LNCaP clone FGC (cell line): ENCODE results near the gene SLBP.

Experiments used
- DNase-seq: peaks from one replicate; pipeline ENCODE4 v3.0.0-alpha.2; 2011; ENCODE audit warnings: low read depth
- H3K4me3 ChIP-seq: 2 replicates; pipeline ENCODE4 v1.5.1; 2011; ENCODE audit warnings: mild to moderate bottlenecking, low read depth, low read length, control low read depth
- TF ChIP-seq, protein P1 (sequence below): IDR thresholded peaks from 2 replicates; pipeline ENCODE4 v1.5.1; 2012; ENCODE audit warnings: mild to moderate bottlenecking; ENCODE audit not compliant: control insufficient read depth, insufficient read depth; ENCODE audit errors: extremely low read depth

Gene SLBP

DNA sequence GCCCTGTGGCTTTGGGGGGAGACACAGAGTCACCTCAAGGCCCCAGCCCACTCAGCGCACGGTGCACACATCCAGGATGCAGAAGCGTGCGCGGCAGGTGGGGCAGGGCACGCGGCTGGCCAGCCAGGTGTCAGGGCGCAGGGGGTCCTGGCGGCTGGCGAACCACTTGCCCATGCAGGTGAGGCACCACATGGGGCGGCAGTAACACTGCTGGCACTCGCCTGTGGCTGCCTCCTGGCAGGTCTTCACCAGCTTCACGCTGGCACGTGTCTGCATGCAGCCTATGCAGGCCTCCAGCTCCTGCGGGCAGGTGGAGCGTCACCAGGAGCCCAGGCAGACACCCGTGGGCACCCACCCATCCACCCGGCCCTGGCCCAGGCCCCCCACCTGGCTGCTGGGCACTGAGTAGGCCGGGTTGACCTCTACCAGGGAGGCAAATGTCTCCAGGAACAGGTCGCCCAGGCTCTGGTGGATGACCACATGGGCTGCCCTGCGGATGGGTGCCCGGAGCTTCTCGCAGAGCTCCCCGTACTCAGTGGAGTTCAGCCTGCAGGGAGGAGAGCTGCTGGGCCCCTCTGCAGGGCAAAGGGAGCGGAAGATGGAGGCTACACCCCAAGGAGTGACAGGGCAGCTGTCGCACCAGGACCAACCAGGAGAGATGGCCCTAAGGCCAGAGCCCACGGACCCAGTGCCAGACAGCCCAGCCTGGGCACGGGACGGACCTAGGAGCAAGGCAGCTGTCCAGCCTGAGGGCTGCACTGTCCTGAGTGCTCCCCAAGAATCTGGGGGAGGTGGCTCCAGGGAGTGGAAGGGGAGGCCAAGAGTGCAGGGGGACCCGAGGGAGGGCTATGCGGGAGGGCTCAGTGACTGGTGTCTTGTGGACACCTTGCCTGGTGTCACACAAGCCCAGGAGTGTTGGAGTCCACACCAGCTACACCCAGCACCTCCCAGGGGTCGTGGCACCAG lies 5.3 kb upstream of the SLBP start:
- peak overlapping the region; percentile 18 for H3K4me3 ChIP-seq
- DNase-seq = no peak
- TF ChIP-seq, protein P1, sequence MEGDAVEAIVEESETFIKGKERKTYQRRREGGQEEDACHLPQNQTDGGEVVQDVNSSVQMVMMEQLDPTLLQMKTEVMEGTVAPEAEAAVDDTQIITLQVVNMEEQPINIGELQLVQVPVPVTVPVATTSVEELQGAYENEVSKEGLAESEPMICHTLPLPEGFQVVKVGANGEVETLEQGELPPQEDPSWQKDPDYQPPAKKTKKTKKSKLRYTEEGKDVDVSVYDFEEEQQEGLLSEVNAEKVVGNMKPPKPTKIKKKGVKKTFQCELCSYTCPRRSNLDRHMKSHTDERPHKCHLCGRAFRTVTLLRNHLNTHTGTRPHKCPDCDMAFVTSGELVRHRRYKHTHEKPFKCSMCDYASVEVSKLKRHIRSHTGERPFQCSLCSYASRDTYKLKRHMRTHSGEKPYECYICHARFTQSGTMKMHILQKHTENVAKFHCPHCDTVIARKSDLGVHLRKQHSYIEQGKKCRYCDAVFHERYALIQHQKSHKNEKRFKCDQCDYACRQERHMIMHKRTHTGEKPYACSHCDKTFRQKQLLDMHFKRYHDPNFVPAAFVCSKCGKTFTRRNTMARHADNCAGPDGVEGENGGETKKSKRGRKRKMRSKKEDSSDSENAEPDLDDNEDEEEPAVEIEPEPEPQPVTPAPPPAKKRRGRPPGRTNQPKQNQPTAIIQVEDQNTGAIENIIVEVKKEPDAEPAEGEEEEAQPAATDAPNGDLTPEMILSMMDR = no peak

DNA sequence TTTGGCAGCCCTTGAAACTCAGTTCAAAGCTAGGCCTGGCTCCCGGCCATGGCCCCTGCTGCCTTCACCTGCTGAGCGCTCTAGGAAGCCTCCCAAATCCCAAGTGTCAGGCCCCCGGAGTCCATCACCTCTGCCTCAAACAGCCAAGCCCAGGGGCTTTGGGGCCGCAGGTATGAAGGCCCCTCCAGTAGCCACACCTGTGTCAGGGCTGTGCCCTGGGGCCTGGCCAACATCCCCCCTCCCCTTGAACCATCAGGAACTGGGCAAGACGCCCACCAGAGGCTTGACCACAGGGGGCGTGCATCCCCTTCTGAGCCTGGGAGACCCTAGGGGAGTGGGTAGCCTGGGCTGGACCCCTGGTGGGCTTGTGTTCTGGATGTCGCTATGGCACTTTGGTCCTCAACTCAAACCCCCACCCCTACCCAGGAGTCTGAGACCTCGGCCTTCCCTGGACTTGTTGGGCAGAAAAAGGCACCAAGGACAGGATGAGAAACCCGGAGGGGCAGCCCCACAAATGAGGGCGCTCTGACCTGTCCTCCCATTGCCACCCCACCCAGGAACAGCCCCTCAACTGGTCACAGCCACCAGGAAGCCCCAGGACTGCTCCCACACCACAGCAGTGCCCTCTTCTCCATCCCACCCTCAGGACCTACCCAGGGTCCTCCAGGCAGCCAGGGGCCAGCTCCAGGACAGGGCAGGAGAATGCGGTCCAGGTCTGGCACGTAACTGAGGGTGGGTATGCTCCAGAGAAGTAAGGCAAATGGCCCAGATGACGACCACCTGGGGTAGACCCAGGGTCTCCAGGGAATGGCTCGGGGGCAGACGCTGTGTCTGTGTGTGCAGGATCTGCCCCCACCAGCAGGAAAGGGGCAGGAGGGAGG lies 4.2 kb upstream of the SLBP start:
- no peak for DNase-seq
- no peak overlapping the region for H3K4me3 ChIP-seq
- TF ChIP-seq, protein P1 = no peak

DNA sequence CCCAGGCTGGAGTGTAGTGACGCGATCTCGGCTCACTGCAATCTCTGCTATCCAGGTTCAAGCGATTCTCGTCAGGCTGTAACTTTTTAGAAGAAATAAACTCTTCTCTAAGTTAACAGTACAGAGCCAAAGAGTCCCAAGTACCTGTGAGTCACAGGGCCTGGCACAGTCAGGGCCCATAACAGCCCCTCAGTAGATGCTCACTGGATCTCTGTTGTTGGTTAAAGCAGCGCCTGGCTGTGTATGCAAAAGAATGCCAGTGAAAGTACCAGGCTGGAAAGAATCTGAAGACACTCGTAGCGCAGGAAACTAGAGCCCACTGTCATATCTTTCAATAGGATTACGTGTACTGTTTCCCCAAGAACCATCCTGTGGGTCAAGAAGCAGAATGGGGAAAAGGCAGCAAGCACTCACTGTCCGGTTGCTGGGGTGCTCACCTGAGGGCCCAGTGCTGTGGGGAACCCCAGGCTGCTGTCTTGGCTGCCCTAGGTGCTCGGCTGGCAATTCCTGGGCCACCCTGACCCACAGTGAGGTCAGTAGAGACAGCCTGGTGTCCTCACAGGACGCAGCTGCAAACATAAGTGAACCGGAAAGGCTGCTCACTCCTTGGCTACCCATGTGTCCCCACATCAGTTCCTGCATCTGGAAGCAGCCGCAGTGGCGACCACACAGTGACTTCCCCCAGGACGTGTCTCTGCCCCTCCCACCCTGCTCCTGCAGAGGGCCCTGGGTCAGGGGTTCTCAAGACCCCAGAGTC lies 3.1 kb upstream of the SLBP start:
- TF ChIP-seq, protein P1 = no peak
- DNase-seq = no peak
- no peak overlapping the region for H3K4me3 ChIP-seq

DNA sequence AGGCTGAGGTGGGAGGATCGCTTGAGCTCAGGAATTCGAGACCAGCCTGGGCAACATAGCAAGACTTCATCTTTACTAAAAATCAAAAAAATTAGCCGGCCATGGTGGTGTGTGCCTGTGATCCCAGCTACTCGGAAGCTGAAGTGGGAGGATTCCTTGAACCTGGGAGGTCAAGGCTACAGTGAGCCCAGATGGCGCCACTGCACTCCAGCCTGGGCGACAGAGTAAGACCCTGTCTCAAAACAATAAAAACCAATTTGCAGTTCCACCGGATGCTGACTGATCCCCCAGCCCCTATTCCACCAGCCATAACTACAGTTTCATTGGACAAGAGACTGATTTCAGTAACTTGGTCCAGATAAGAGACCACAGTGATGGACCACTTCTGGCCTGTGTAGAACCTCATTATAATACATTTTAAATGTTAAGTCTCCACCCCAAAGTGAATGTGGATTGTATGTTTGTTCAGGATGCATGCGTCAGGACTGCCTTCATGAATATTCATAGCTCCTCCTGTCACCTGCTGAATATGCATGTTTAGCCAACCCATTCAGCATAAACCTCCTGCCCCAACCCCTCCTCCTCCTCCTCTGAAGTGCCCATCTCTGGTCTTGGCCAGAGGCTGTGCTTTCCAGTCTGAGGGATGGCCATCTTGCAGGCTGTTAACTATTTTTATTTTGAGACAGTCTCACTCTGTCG lies 2.3 kb upstream of the SLBP start:
- DNase-seq = no peak
- TF ChIP-seq, protein P1 = no peak
- no peak overlapping the region for H3K4me3 ChIP-seq

DNA sequence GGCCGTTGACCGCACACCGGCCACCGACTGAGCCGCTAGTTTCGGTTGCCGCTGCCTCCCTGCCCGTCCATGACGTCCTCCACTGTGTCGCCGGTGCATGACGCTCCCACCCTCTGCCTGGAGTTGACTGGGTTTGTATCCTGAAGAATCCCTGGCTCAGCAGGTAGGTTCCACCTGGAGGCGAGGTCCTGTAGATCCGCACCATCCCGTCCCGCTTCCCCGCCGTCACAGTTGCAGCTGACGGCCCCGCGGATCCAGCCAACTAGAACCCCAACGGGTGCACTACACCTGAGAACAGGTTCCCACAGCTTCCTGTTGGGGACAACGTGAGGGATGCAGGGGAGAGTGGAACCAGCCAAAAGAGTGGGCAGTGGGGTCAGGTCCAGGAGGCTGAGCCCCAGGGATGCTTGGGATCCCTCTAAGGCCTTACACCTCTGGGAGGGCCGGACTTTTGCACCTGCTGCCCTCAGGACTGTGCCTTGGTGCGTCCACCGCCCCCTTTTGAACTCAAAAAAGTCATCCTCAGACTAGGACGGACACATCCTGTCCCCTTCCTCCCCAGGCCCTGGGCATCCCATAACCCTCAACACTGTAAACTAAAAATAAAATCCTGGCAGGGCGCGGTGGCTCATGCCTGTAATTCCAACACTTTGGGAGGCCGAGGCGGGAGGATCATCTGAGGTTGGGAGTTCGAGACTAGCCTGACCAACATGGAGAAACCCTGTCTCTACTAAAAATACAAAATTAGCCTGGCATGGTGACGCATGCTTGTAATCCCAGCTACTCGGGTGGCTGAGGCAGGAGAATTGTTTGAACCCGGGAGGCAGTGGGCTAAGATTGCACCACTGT lies 1.1 kb upstream of the SLBP start:
- H3K4me3 ChIP-seq = peak overlapping the region; percentile 80
- no peak for DNase-seq
- TF ChIP-seq, protein P1 = no peak
